Measurements from ENCODE around the gene C6orf163.

The C6orf163 gene

GRCh38 chr6:87357479-87358196, 13.0 kb downstream of the C6orf163 start:
- no peak for DNase-seq

- no peak for DNase-seq
These were observed 20.1 kb downstream of the C6orf163 start for GRCh38 chr6:87364602-87365252.

- no peak for DNase-seq
These were observed 21.6 kb downstream of the C6orf163 start for GRCh38 chr6:87366072-87366827.

- DNase-seq = no peak
These were observed 22.3 kb downstream of the C6orf163 start for GRCh38 chr6:87366899-87367298.

- DNase-seq = no peak
These were observed 28.8 kb downstream of the C6orf163 start for GRCh38 chr6:87373377-87373776.

- DNase-seq = no peak
These were observed 30.7 kb downstream of the C6orf163 start for GRCh38 chr6:87375315-87375714.

GRCh38 chr6:87376643-87377042, 32.0 kb downstream of the C6orf163 start:
- no peak for DNase-seq

- DNase-seq = no peak
These were observed 34.3 kb downstream of the C6orf163 start for GRCh38 chr6:87378947-87379346.

- DNase-seq = no peak
These were observed 38.2 kb downstream of the C6orf163 start for GRCh38 chr6:87382861-87383260.

- no peak for DNase-seq
These were observed 39.4 kb downstream of the C6orf163 start for GRCh38 chr6:87384038-87384437.

- DNase-seq = no peak
These were observed 39.8 kb downstream of the C6orf163 start for GRCh38 chr6:87384449-87384848.

- no peak for DNase-seq
These were observed 46.7 kb downstream of the C6orf163 start for GRCh38 chr6:87391334-87391733.

- DNase-seq = peak; percentile 60
These were observed 48.5 kb downstream of the C6orf163 start for GRCh38 chr6:87393026-87393622.

- DNase-seq = no peak
These were observed 50.8 kb downstream of the C6orf163 start for GRCh38 chr6:87395431-87395830.

GRCh38 chr6:87396595-87397392, 52.2 kb downstream of the C6orf163 start:
- DNase-seq = no peak

GRCh38 chr6:87397656-87398055, 53.0 kb downstream of the C6orf163 start:
- no peak for DNase-seq

GRCh38 chr6:87401832-87402231, 57.2 kb downstream of the C6orf163 start:
- DNase-seq = no peak

GRCh38 chr6:87407561-87407900, 62.9 kb downstream of the C6orf163 start:
- DNase-seq = no peak

GRCh38 chr6:87407901-87408720, 63.5 kb downstream of the C6orf163 start, which contains the start of gene CFAP206:
TSS of gene CFAP206 (plus strand) at chr6:87407972. CDS start at chr6:87409840, 1,868 bp downstream.
- DNase-seq = peak; percentile 93

- DNase-seq = no peak
These were observed 64.1 kb downstream of the C6orf163 start for GRCh38 chr6:87408721-87409155.
